Heart right ventricle (tissue), 16 donors: ENCODE results near the gene ITGB6. TPM values are rescaled to one million over a fixed set of nuclear protein-coding genes. Genes with fewer than 3 reads are reported as not detected.

ENCODE experiments used
- ATAC-seq, 8 donors: fragments of 200-7000 bp; cut with Tn5 transposase; one replicate each; pipeline ENCODE4 v1.9.1; 2020; ENCODE audit warnings: mild to moderate bottlenecking in 8 of 8, moderate library complexity in 8 of 8, moderate number of reproducible peaks in 1 of 8
- DNase-seq, 2 donors: peaks; one replicate each; pipeline ENCODE4 v3.0.0-alpha.2; 2020
- H3K27ac ChIP-seq, 10 donors: fragments of 200-600 bp; sonication (generic) in 2 of 10; one replicate each; pipeline versions ENCODE4 v1.5.0 to v1.8.0; 2020 to 2022; ENCODE audit warnings: mild to moderate bottlenecking in 3 of 10
- H3K27me3 ChIP-seq, 7 donors: fragments of 200-600 bp; one replicate each; pipeline ENCODE4 v1.8.0; 2021 to 2022; ENCODE audit warnings: mild to moderate bottlenecking in 2 of 7
- H3K36me3 ChIP-seq, 9 donors: fragments of 200-600 bp; sonication (generic) in 1 of 9; one replicate each; pipeline versions ENCODE4 v1.5.0 to v1.8.0; 2020 to 2022; ENCODE audit warnings: mild to moderate bottlenecking in 2 of 9
- H3K4me1 ChIP-seq, 9 donors: fragments of 200-600 bp; sonication (generic) in 1 of 9; one replicate each; pipeline versions ENCODE4 v1.5.0 to v1.8.0; 2020 to 2022; ENCODE audit warnings: mild to moderate bottlenecking in 4 of 9
- H3K4me3 ChIP-seq, 10 donors: fragments of 200-600 bp; sonication (generic) in 2 of 10; one replicate each; pipeline versions ENCODE4 v1.5.0 to v1.8.0; 2020 to 2022; ENCODE audit warnings: mild to moderate bottlenecking in 7 of 10, moderate library complexity in 2 of 10
- H3K9me3 ChIP-seq, 11 donors: fragments of 200-600 bp in 10 of 11; sonication (generic) in 2 of 11; one replicate each; pipeline versions ENCODE4 v1.5.0 to v1.8.0; 2013 to 2022; ENCODE audit warnings: mild to moderate bottlenecking in 2 of 11, control low read depth in 1 of 11, moderate library complexity in 1 of 11
- WGBS, 2 donors: extraction: QIAGEN DNeasy Blood & Tissue Kit; methylation state at CpG; one replicate each; pipeline ENCODE4 v1.1.7; 2013; ENCODE audit warnings: inconsistent platforms in 1 of 2; 5-methylcytosine and 5-hydroxymethylcytosine counted together
- intact Hi-C, 10 donors: fragments of 100-400 bp; cut with DNase I; formaldehyde crosslinking; loops; one replicate each; pipeline versions ENCODE4 v1.11.1 to v1.14.2; 2022
- polyA plus RNA-seq, 2 donors: library from polyadenylated mRNA; stranded (reverse); fragments of 200-250 nt; gene quantifications; one replicate each; pipeline ENCODE4 v1.2.3, GENCODE V29; 2013
- total RNA-seq, 10 donors: library from RNA; stranded (reverse); fragmentation: NEBNext Ultra II Directional in 3 of 10; extraction: Animal tissue kit (Norgen Biotek cat#: 25700) in 3 of 10; gene quantifications; one replicate each; pipeline versions ENCODE4 v1.2.1 to v1.2.4, GENCODE V29; 2021 to 2023
- TF ChIP-seq, protein P1 (sequence below), 9 donors: fragments of 200-600 bp; sonication (generic) in 2 of 9; IDR thresholded peaks; one replicate each; pipeline versions ENCODE4 v1.5.0 to v1.8.0; 2021 to 2022; ENCODE audit warnings: antibody characterized with exemption in 9 of 9, mild to moderate bottlenecking in 5 of 9, moderate library complexity in 1 of 9
- donor health status: Arrhythmogenic right ventricular cardiomyopathy.
- donor health status: ischemic (EF 13 %, LVEDD 7.1; RV severe dilation, severe dysfunction).
- donor health status: healthy with polysubstance abuse.
- donor health status: DM: no; HTN: yes; CAD: no.
- donor health status: DM: no; HTN: no; CAD: no.
- donor health status: ischemic (EF 25% LVEDD 6.9; RV normal size, moderate dysfunction).
- donor health status: ischemic (EF 25% LVEDD 5.7; RV mildly dilated, moderate dysfunction).
- donor health status: healthy.
- donor health status: DM: yes; HTN: yes; CAD: no.
- donor health status: Ischemic cardiomyopathy.
- donor health status: ischemic (EF 35%, LVEDD 5.7; RV mildly dilated, moderate dysfunction).
- donor health status: nonischemic (EF 11% LVEDD 7.7; RV severe dilation, severe dysfunction).
- donor health status: DM: yes; HTN: yes; CAD: no.
- donor health status: PGD.
- donor health status: ischemic (EF 29% LVEDD 5.4; RV normal size, mild dysfunction).
- donor health status: nonischemic (EF 23%, LVEDD 6.1; RV moderate dilation, normal function).

Gene ITGB6
- total and polyA plus RNA-seq, 12 donors, result 0.09 to 3.5 (median 1.2) TPM

GRCh38 chr2:160203007-160203406, 2.9 kb upstream of the ITGB6 start:
- peaks cover 0 to 7% (median 0%) of the 10 kb centered on the region in 11 donors for H3K9me3 ChIP-seq
- H3K4me1 ChIP-seq, result peaks cover 0 to 13% (median 4%) of the 10 kb centered on the region in 9 donors
- H3K36me3 ChIP-seq, result no peaks in the 10 kb centered on the region
- DNase-seq (no peak), ATAC-seq (no peak)
- H3K4me3 ChIP-seq, result no peak overlapping the region
- H3K27me3 ChIP-seq, result no peaks in the 10 kb centered on the region
- WGBS, 2 donors, result 100% methylated on average over 1 of the region's 1 CpG
- H3K27ac ChIP-seq, result no peak overlapping the region
- intact Hi-C loops, result no loop called here
- TF ChIP-seq, protein P1, sequence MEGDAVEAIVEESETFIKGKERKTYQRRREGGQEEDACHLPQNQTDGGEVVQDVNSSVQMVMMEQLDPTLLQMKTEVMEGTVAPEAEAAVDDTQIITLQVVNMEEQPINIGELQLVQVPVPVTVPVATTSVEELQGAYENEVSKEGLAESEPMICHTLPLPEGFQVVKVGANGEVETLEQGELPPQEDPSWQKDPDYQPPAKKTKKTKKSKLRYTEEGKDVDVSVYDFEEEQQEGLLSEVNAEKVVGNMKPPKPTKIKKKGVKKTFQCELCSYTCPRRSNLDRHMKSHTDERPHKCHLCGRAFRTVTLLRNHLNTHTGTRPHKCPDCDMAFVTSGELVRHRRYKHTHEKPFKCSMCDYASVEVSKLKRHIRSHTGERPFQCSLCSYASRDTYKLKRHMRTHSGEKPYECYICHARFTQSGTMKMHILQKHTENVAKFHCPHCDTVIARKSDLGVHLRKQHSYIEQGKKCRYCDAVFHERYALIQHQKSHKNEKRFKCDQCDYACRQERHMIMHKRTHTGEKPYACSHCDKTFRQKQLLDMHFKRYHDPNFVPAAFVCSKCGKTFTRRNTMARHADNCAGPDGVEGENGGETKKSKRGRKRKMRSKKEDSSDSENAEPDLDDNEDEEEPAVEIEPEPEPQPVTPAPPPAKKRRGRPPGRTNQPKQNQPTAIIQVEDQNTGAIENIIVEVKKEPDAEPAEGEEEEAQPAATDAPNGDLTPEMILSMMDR (IDR thresholded peaks at IDR 0.05), result no peak

- ATAC-seq, result no peak
Measured at GRCh38 chr2:160201849-160202539, 1.9 kb upstream of the ITGB6 start.

DNA sequence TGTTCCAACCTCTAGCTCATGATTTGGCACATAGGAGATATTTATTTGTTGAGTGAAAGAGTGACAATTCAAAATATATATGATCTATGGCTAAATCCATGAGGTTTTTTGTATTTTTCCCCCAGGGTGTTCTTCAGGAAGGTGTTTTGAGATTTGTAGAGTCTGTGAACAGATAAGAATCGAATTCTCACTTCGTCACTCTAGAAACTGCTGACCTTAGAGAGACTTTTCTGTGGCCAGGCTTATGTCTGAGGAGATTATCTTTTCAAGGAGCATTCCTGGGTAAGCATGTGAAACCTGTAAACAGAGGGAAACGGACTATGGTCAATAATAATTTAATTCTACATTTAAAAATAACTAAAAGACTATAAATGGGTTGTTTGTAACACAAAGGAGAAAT, 849 bp upstream of the ITGB6 start:
- WGBS, 2 donors, result 51 to 56% methylated on average over 3 of the region's 3 CpGs
- peaks cover 0 to 3% (median 0%) of the 10 kb centered on the region in 9 donors for H3K4me1 ChIP-seq
- H3K36me3 ChIP-seq, result no peaks in the 10 kb centered on the region
- DNase-seq, result no peak
- no peaks in the 10 kb centered on the region for H3K9me3 ChIP-seq
- H3K4me3 ChIP-seq, result no peak overlapping the region
- TF ChIP-seq, protein P1 (IDR thresholded peaks at IDR 0.05), result no peak
- intact Hi-C loops, result no loop called here
- H3K27me3 ChIP-seq, result no peaks in the 10 kb centered on the region
- H3K27ac ChIP-seq, result no peak overlapping the region
- no peak for ATAC-seq

More at GRCh38 chr2:160201849-160202539, 1.9 kb upstream of the ITGB6 start:
- H3K4me1 ChIP-seq, result peaks cover 0 to 4% (median 0%) of the 10 kb centered on the region in 9 donors
- no peak overlapping the region for H3K4me3 ChIP-seq
- no peaks in the 10 kb centered on the region for H3K27me3 ChIP-seq
- H3K36me3 ChIP-seq, result no peaks in the 10 kb centered on the region
- WGBS, 2 donors, result 63 to 70% methylated on average over 2 of the region's 2 CpGs
- intact Hi-C loops, result no loop called here
- H3K9me3 ChIP-seq, result peaks cover 0 to 7% (median 0%) of the 10 kb centered on the region in 11 donors
- H3K27ac ChIP-seq, result no peak overlapping the region
- no peak for DNase-seq
- TF ChIP-seq, protein P1 (IDR thresholded peaks at IDR 0.05), result no peak

DNA sequence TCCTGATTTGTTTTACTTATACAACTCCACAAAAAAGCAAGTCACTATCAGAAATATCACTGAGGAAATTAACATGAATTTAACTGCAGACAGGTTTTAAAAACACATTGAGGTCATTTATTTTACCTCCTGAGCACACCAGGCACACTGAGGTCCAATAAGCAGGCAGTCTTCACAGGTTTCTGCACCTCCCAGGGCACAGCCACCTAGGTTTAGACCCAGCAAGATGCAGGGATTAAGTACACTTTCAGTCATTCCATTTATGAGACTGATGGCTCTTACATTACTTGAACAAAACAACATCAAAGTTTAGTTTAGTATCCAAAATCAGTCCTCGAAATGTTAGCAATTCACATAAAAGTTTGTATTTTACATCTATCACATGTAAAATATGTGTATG, 1.0 kb downstream of the ITGB6 start:
- H3K27me3 ChIP-seq, result no peaks in the 10 kb centered on the region
- no peak overlapping the region for H3K4me3 ChIP-seq
- intact Hi-C loops, result no loop called here
- TF ChIP-seq, protein P1 (IDR thresholded peaks at IDR 0.05), result no peak
- peaks cover 0 to 3% (median 0%) of the 10 kb centered on the region in 9 donors for H3K4me1 ChIP-seq
- WGBS, 2 donors, result 86 to 97% methylated on average over 1 of the region's 1 CpG
- no peaks in the 10 kb centered on the region for H3K9me3 ChIP-seq
- DNase-seq, result no peak
- H3K27ac ChIP-seq, result no peak overlapping the region
- H3K36me3 ChIP-seq, result no peaks in the 10 kb centered on the region
- ATAC-seq, result no peak
